HG03457 (cell line): ENCODE measurements around the gene OGFOD3.
"Not testable (repeated sequence)": the region's sequence is repeated elsewhere in the genome, so short reads cannot be mapped to it uniquely, and the experiment has no call there.

Experiments used
- ATAC-seq: cut with Tn5 transposase; IDR thresholded peaks from one replicate; pipeline ENCODE4 v1.9.1; 2021; ENCODE audit warnings: moderate number of reproducible peaks; ENCODE audit not compliant: unreplicated experiment

OGFOD3 gene

GRCh38 chr17:82418001-82418986, at the start of gene OGFOD3, which contains the start of gene HEXD:
Gene OGFOD3 (minus strand): TSS chr17:82418586. CDS start chr17:82418485, 101 bp downstream.
Gene HEXD (plus strand): TSS chr17:82418347. CDS start chr17:82419800, 1,453 bp downstream.
- ATAC-seq: peak; percentile 64

- ATAC-seq: no peak
These were observed 46.7 kb upstream of the OGFOD3 start for GRCh38 chr17:82465023-82465603.

GRCh38 chr17:82464567-82464929, 46.2 kb upstream of the OGFOD3 start:
- ATAC-seq: no peak

- no peak for ATAC-seq
These were observed 45.7 kb upstream of the OGFOD3 start for GRCh38 chr17:82463925-82464566.

GRCh38 chr17:82463391-82463790, 45.0 kb upstream of the OGFOD3 start:
- no peak for ATAC-seq

GRCh38 chr17:82461827-82462524, 43.6 kb upstream of the OGFOD3 start:
- no peak for ATAC-seq

GRCh38 chr17:82459936-82460335, 41.5 kb upstream of the OGFOD3 start:
- not testable (repeated sequence) for ATAC-seq

- ATAC-seq: no peak
These were observed 40.6 kb upstream of the OGFOD3 start for GRCh38 chr17:82458885-82459424.

- ATAC-seq: peak; percentile 77
These were observed 39.9 kb upstream of the OGFOD3 start, which contains the start of gene NARF for GRCh38 chr17:82458179-82458884. Gene NARF (plus strand): TSS chr17:82458741. CDS start chr17:82458804, 63 bp downstream.

GRCh38 chr17:82457929-82458178, 39.5 kb upstream of the OGFOD3 start:
- no peak for ATAC-seq

GRCh38 chr17:82457073-82457928, 38.9 kb upstream of the OGFOD3 start:
- ATAC-seq: peak; percentile 0

- not testable (repeated sequence) for ATAC-seq
These were observed 35.3 kb upstream of the OGFOD3 start for GRCh38 chr17:82453706-82454105.

- ATAC-seq: not testable (repeated sequence)
These were observed 34.8 kb upstream of the OGFOD3 start for GRCh38 chr17:82453151-82453550.

- no peak for ATAC-seq
These were observed 33.8 kb upstream of the OGFOD3 start for GRCh38 chr17:82452162-82452561.

GRCh38 chr17:82450357-82451106, 32.1 kb upstream of the OGFOD3 start, which contains the start of gene CYBC1:
Gene CYBC1 (minus strand): TSS chr17:82450752. CDS start chr17:82449254, 1,498 bp downstream.
- ATAC-seq: peak; percentile 46

- ATAC-seq: peak; percentile 10
These were observed 31.5 kb upstream of the OGFOD3 start for GRCh38 chr17:82449883-82450356.

GRCh38 chr17:82449131-82449882, 30.9 kb upstream of the OGFOD3 start:
- ATAC-seq: peak; percentile 37
